ENCODE results near the gene BSDC1.

Gene BSDC1

GRCh38 chr1:32335790-32336590, 58.3 kb downstream of the BSDC1 start, which contains the start of gene MARCKSL1:
MARCKSL1 (minus strand) TSS chr1:32336233; CDS start chr1:32336033, 200 bp downstream.
- DNase-seq, result peak; percentile 94

- DNase-seq, result no peak
Observed at GRCh38 chr1:32335535-32335789, 58.8 kb downstream of the BSDC1 start.

GRCh38 chr1:32334864-32335534, 59.2 kb downstream of the BSDC1 start:
- DNase-seq, result peak; percentile 88

- no peak for DNase-seq
Observed at GRCh38 chr1:32334274-32334861, 59.9 kb downstream of the BSDC1 start.

- no peak for DNase-seq
Observed at GRCh38 chr1:32333251-32333963, 60.8 kb downstream of the BSDC1 start.

- DNase-seq, result no peak
Observed at GRCh38 chr1:32332290-32333079, 61.8 kb downstream of the BSDC1 start.

- DNase-seq, result no peak
Observed at GRCh38 chr1:32331549-32331948, 62.7 kb downstream of the BSDC1 start.

- DNase-seq, result no peak
Observed at GRCh38 chr1:32330558-32331151, 63.6 kb downstream of the BSDC1 start.

- DNase-seq, result no peak
Observed at GRCh38 chr1:32329931-32330466, 64.2 kb downstream of the BSDC1 start.

- DNase-seq, result no peak
Observed at GRCh38 chr1:32327204-32327603, 67.0 kb downstream of the BSDC1 start.

GRCh38 chr1:32321712-32322291, 72.4 kb downstream of the BSDC1 start:
- DNase-seq, result peak; percentile 69

- no peak for DNase-seq
Observed at GRCh38 chr1:32318127-32318869, 75.9 kb downstream of the BSDC1 start.

GRCh38 chr1:32316903-32317277, 77.4 kb downstream of the BSDC1 start:
- no peak for DNase-seq
